Endothelial cell of umbilical vein (primary cell): ENCODE measurements around the gene IQCH. TPM values are rescaled to one million over a fixed set of nuclear protein-coding genes. Genes with fewer than 3 reads are reported as not detected.

ENCODE experiments used
- BruUV-seq: library from RNA; stranded (reverse); fragments of 400-500 nt; replicated peaks from 2 replicates; lab custom pipeline; 2021; lab: Mats Ljungman, UMichigan
- CTCF ChIA-PET: fragments of 300-600, 350-600 bp; sonication (Branson Sonifier 250); formaldehyde crosslinking; loops from one replicate; lab custom pipeline; 2021; ENCODE audit warnings: antibody characterized with exemption, inconsistent platforms; lab: Charles Lee
- POLR2A ChIA-PET: fragments of 300-600, 350-600 bp; sonication (Branson Sonifier 250); formaldehyde crosslinking; loops from one replicate; lab custom pipeline; 2021; ENCODE audit warnings: antibody characterized with exemption, inconsistent platforms; lab: Charles Lee
- DNase-seq: peaks from one replicate; pipeline ENCODE4 v3.0.0-alpha.2; 2011; ENCODE audit warnings: low read depth, low spot score
- FAIRE-seq: peaks from 2 replicates; lab custom pipeline; 2011; peaks lifted over from hg19 to GRCh38; lab: Jason Lieb, UNC
- H2AFZ ChIP-seq: 2 replicates; pipeline ENCODE4 v1.6.0; 2012; ENCODE audit warnings: low read depth, low read length, control low read depth, inconsistent platforms
- H3K27ac ChIP-seq: 2 replicates; pipeline ENCODE4 v1.5.1; 2011; ENCODE audit warnings: low read depth, mild to moderate bottlenecking, control low read depth, low read length, moderate library complexity; ENCODE audit not compliant: insufficient read depth
- H3K27me3 ChIP-seq, 2 experiments: 2 replicates each; pipeline versions ENCODE4 v1.6.0 to v1.6.1; 2011; ENCODE audit warnings: low read length in 2 of 2, mixed read lengths in 1 of 2; ENCODE audit not compliant: control insufficient read depth in 2 of 2, insufficient read depth in 2 of 2
- H3K36me3 ChIP-seq, 2 experiments: 2 replicates in 1 of 2; 3 replicates in 1 of 2; pipeline ENCODE4 v1.5.1; 2011; ENCODE audit warnings: low read length in 2 of 2, mild to moderate bottlenecking in 1 of 2, moderate library complexity in 1 of 2; ENCODE audit not compliant: control insufficient read depth in 2 of 2, insufficient read depth in 2 of 2; ENCODE audit errors: extremely low read depth in 1 of 2
- H3K4me1 ChIP-seq: 3 replicates; pipeline ENCODE4 v1.5.1; 2011; ENCODE audit warnings: mild to moderate bottlenecking, low read length; ENCODE audit not compliant: control insufficient read depth, insufficient read depth; ENCODE audit errors: extremely low read depth
- H3K4me2 ChIP-seq: 2 replicates; pipeline ENCODE4 v1.6.1; 2011; ENCODE audit warnings: low read length, control low read depth, mixed read lengths; ENCODE audit not compliant: insufficient read depth
- H3K4me3 ChIP-seq, 3 experiments: fragments of 200-600 bp in 1 of 3; sonication (generic), shearing (Covaris generic) in 1 of 3; replicated peaks in 1 of 3; 2 replicates each; pipeline ENCODE4 v1.5.1; 2011 to 2016; ENCODE audit warnings: control low read depth in 3 of 3, low read length in 3 of 3, mild to moderate bottlenecking in 2 of 3, inconsistent platforms in 1 of 3, low read depth in 1 of 3, moderate library complexity in 1 of 3; ENCODE audit not compliant: insufficient read depth in 1 of 3
- H3K79me2 ChIP-seq: 2 replicates; pipeline ENCODE4 v1.6.0; 2012; ENCODE audit warnings: low read length, inconsistent platforms; ENCODE audit not compliant: control insufficient read depth, insufficient read depth
- H3K9ac ChIP-seq: replicated peaks from 2 replicates; pipeline ENCODE3; 2011; ENCODE audit warnings: low read length, control low read depth; ENCODE audit not compliant: insufficient read depth; ENCODE audit errors: extremely low read depth
- H3K9me1 ChIP-seq: replicated peaks from 3 replicates; pipeline ENCODE4 v1.6.0; 2011; ENCODE audit warnings: mild to moderate bottlenecking, low read length; ENCODE audit not compliant: control insufficient read depth, insufficient read depth; ENCODE audit errors: extremely low read depth
- H3K9me3 ChIP-seq: replicated peaks from 2 replicates; pipeline ENCODE4 v1.5.1; 2012; ENCODE audit warnings: low read length, inconsistent platforms; ENCODE audit not compliant: control insufficient read depth, insufficient read depth
- H4K20me1 ChIP-seq: replicated peaks from 2 replicates; pipeline ENCODE3; 2011; ENCODE audit warnings: mild to moderate bottlenecking, low read length; ENCODE audit not compliant: control insufficient read depth, insufficient read depth; ENCODE audit errors: extremely low read depth
- CTCF ChIP-seq, 2 donors: IDR thresholded peaks; 1 replicate in 1 of 2; 2 replicates in 1 of 2; pipeline ENCODE4 v1.5.1; 2011; ENCODE audit warnings: low read length in 2 of 2, mild to moderate bottlenecking in 2 of 2, moderate library complexity in 2 of 2, control low read depth in 1 of 2, inconsistent platforms in 1 of 2, low read depth in 1 of 2; ENCODE audit not compliant: insufficient read depth in 1 of 2; ENCODE audit errors: extremely low read depth in 1 of 2
- EZH2 ChIP-seq: IDR thresholded peaks from 2 replicates; pipeline ENCODE4 v1.6.1; 2012; ENCODE audit warnings: borderline replicate concordance, low read depth, mild to moderate bottlenecking, moderate library complexity, low read length, inconsistent platforms; ENCODE audit not compliant: severe bottlenecking
- FOS ChIP-seq: IDR thresholded peaks from 2 replicates; pipeline ENCODE4 v1.6.1; 2011; ENCODE audit warnings: mild to moderate bottlenecking, low read length, moderate library complexity, borderline replicate concordance; ENCODE audit not compliant: insufficient read depth
- JUN ChIP-seq: IDR thresholded peaks from 2 replicates; pipeline ENCODE4 v1.6.1; 2011; ENCODE audit warnings: borderline replicate concordance, low read depth; ENCODE audit not compliant: insufficient read length, insufficient read depth
- MAX ChIP-seq: IDR thresholded peaks from 2 replicates; pipeline ENCODE4 v1.6.1; 2011; ENCODE audit not compliant: insufficient read depth, insufficient read length
- MYC ChIP-seq: IDR thresholded peaks from one replicate; pipeline ENCODE4 v1.6.1; 2011; ENCODE audit warnings: mild to moderate bottlenecking, low read depth, low read length
- POLR2A ChIP-seq: IDR thresholded peaks from 2 replicates; pipeline ENCODE4 v1.6.1; 2012; ENCODE audit warnings: low read depth, mild to moderate bottlenecking, control low read depth, low read length
- POLR2AphosphoS5 ChIP-seq: IDR thresholded peaks from 2 replicates; pipeline ENCODE4 v1.6.1; 2012; ENCODE audit warnings: low read depth, mild to moderate bottlenecking, control low read depth, low read length, moderate library complexity; ENCODE audit not compliant: insufficient read depth
- dilution Hi-C: fragments of 300-500 bp; cut with MboI; formaldehyde crosslinking; loops from one replicate; pipeline ENCODE4 v1.15.0; 2019; ENCODE audit warnings: low sequenced_read_pairs; ENCODE audit not compliant: extremely low pct_ligation_motif_present
- intact Hi-C: fragments of 100-400 bp; cut with micrococcal nuclease; formaldehyde crosslinking; loops from one replicate; pipeline ENCODE4 v1.10.0; 2022
- polyA plus RNA-seq, 4 experiments: library from polyadenylated mRNA; depleted of rRNA in 3 of 4; stranded (reverse) in 3 of 4; unstranded in 1 of 4; fragments of >200 nt; gene quantifications; 2 replicates each; pipeline versions ENCODE4 v1.2.1 to v1.2.3, GENCODE V29; 2011 to 2012; ENCODE audit warnings: missing spikeins in 1 of 4
- total RNA-seq: library from RNA; stranded (reverse); gene quantifications from 2 replicates; pipeline ENCODE4 v1.2.3, GENCODE V29; 2021

The IQCH gene
- total and polyA plus RNA-seq, 2 donors (not counting 3 experiments of a cell fraction or from before 2014, with no cell fraction given), result 0.29 to 0.51 TPM

- no peak overlapping the region for H3K4me3 ChIP-seq
- H2AFZ ChIP-seq, result no peak overlapping the region
- FAIRE-seq (no peak), DNase-seq (no peak)
- no TSS peak for BruUV-seq
- ChIA-PET POLR2A (no interaction called here), CTCF (no interaction called here)
- no peaks in the 10 kb centered on the region for H3K27me3 ChIP-seq
- H3K4me1 ChIP-seq, result no peaks in the 10 kb centered on the region
- no peaks in the 10 kb centered on the region for H3K79me2 ChIP-seq
- dilution Hi-C loops, result no loop called here
- H3K4me2 ChIP-seq, result no peak overlapping the region
- H3K27ac ChIP-seq, result no peak overlapping the region
- TF ChIP-seq CTCF (IDR thresholded peaks at IDR 0.05; ENCODE audit: extremely low read depth in 1 of 2, insufficient read depth in 1 of 2, low read depth in 1 of 2, low read length in 2 of 2), result no peak
- TF ChIP-seq MYC, result no peak
- no peak for TF ChIP-seq MAX
- no peak for TF ChIP-seq EZH2
- TF ChIP-seq JUN, result no peak
- no peak for TF ChIP-seq POLR2AphosphoS5
- H3K9me3 ChIP-seq, result no peaks in the 10 kb centered on the region
- H3K9ac ChIP-seq, result no peak overlapping the region
- H3K9me1 ChIP-seq, result no peaks in the 10 kb centered on the region
- H4K20me1 ChIP-seq, result no peaks in the 10 kb centered on the region
- peaks cover 0 to 3% of the 10 kb centered on the region in 2 experiments for H3K36me3 ChIP-seq
- intact Hi-C loops, result no loop called here
Measured at GRCh38 chr15:67224889-67225288, 29.7 kb upstream of the IQCH start.

GRCh38 chr15:67225336-67225735 is 29.2 kb upstream of the IQCH start:
- H3K36me3 ChIP-seq, result peaks cover 3 to 4% of the 10 kb centered on the region in 2 experiments
- no peaks in the 10 kb centered on the region for H3K27me3 ChIP-seq
- BruUV-seq, result no TSS peak
- no peak overlapping the region for H3K4me3 ChIP-seq
- H4K20me1 ChIP-seq, result no peaks in the 10 kb centered on the region
- no peak overlapping the region for H3K4me2 ChIP-seq
- no peaks in the 10 kb centered on the region for H3K9me3 ChIP-seq
- intact Hi-C loops, result no loop called here
- DNase-seq, result no peak
- POLR2A ChIA-PET, result no interaction called here
- H3K27ac ChIP-seq, result no peak overlapping the region
- no peak for FAIRE-seq
- no peaks in the 10 kb centered on the region for H3K4me1 ChIP-seq
- no peaks in the 10 kb centered on the region for H3K79me2 ChIP-seq
- dilution Hi-C loops, result no loop called here
- no peak overlapping the region for H3K9ac ChIP-seq
- no peaks in the 10 kb centered on the region for H3K9me1 ChIP-seq
- CTCF ChIA-PET, result no interaction called here
- TF ChIP-seq FOS (no peak), POLR2A (no peak), POLR2AphosphoS5 (no peak), CTCF (IDR thresholded peaks at IDR 0.05; ENCODE audit: extremely low read depth in 1 of 2, insufficient read depth in 1 of 2, low read depth in 1 of 2, low read length in 2 of 2) (no peak), EZH2 (no peak), MYC (no peak), MAX (no peak)
- no peak overlapping the region for H2AFZ ChIP-seq
